ENCODE results near the gene NTM. TPM values are rescaled to one million over a fixed set of nuclear protein-coding genes. Genes with fewer than 3 reads are reported as not detected.

Gene NTM
- total RNA-seq, 4 donors from 2014 or later: 0.21 to 3.2 (median 0.84) TPM

GRCh38 chr11:131455843-131456704, 85.7 kb downstream of the NTM start:
- no peak overlapping the region for H3K4me3 ChIP-seq
- TF ChIP-seq POLR2A (IDR thresholded peaks at IDR 0.05) (no peak), CTCF (IDR thresholded peaks at IDR 0.05) (no peak)
- intact Hi-C loops (cut with DNase I): no loop called here
- 72 to 78% methylated on average over 7 to 8 of the region's 9 CpGs for WGBS, 2 donors
- no peaks in the 10 kb centered on the region for H3K9me3 ChIP-seq
- no peaks in the 10 kb centered on the region for H3K4me1 ChIP-seq
- H3K27ac ChIP-seq: no peak overlapping the region
- H3K36me3 ChIP-seq: no peaks in the 10 kb centered on the region
- DNase-seq: no peak
- H3K27me3 ChIP-seq: peaks cover 0 to 27% (median 0%) of the 10 kb centered on the region in 4 donors

GRCh38 chr11:131457163-131457562, 86.7 kb downstream of the NTM start:
- TF ChIP-seq POLR2A (IDR thresholded peaks at IDR 0.05) (no peak), CTCF (IDR thresholded peaks at IDR 0.05) (no peak)
- H3K27ac ChIP-seq: no peak overlapping the region
- DNase-seq: no peak
- WGBS, 2 donors: 43 to 46% methylated on average over 3 of the region's 3 CpGs
- H3K9me3 ChIP-seq: no peaks in the 10 kb centered on the region
- intact Hi-C loops (cut with DNase I): no loop called here
- H3K36me3 ChIP-seq: no peaks in the 10 kb centered on the region
- H3K4me3 ChIP-seq: no peak overlapping the region
- peaks cover 0 to 19% (median 0%) of the 10 kb centered on the region in 4 donors for H3K27me3 ChIP-seq
- H3K4me1 ChIP-seq: no peaks in the 10 kb centered on the region

GRCh38 chr11:131458421-131458820, 88.0 kb downstream of the NTM start:
- Histone ChIP-seq H3K27ac (no peak overlapping the region), H3K4me3 (no peak overlapping the region), H3K9me3 (no peaks in the 10 kb centered on the region), H3K4me1 (no peaks in the 10 kb centered on the region), H3K27me3 (peaks cover 0 to 15% (median 0%) of the 10 kb centered on the region in 4 donors), H3K36me3 (no peaks in the 10 kb centered on the region)
- intact Hi-C loops (cut with DNase I): no loop called here
- WGBS, 2 donors: 46 to 48% methylated on average over 3 of the region's 3 CpGs
- no peak for DNase-seq
- TF ChIP-seq POLR2A (IDR thresholded peaks at IDR 0.05) (no peak), CTCF (IDR thresholded peaks at IDR 0.05) (no peak)

GRCh38 chr11:131460931-131461330, 90.5 kb downstream of the NTM start:
- peaks cover 0 to 30% (median 0%) of the 10 kb centered on the region in 4 donors for H3K27me3 ChIP-seq
- no peak overlapping the region for H3K4me3 ChIP-seq
- no peak for DNase-seq
- H3K4me1 ChIP-seq: no peaks in the 10 kb centered on the region
- H3K27ac ChIP-seq: no peak overlapping the region
- TF ChIP-seq POLR2A (IDR thresholded peaks at IDR 0.05): no peak
- TF ChIP-seq CTCF (IDR thresholded peaks at IDR 0.05): no peak
- intact Hi-C loops (cut with DNase I): no loop called here
- 84 to 87% methylated on average over 2 of the region's 2 CpGs for WGBS, 2 donors
- no peaks in the 10 kb centered on the region for H3K36me3 ChIP-seq
- H3K9me3 ChIP-seq: no peaks in the 10 kb centered on the region

- no peak for TF ChIP-seq POLR2A (IDR thresholded peaks at IDR 0.05)
- no peak for TF ChIP-seq CTCF (IDR thresholded peaks at IDR 0.05)
- H3K4me1 ChIP-seq: no peaks in the 10 kb centered on the region
- intact Hi-C loops (cut with DNase I): no loop called here
- no peak overlapping the region for H3K27ac ChIP-seq
- no peak for DNase-seq
- WGBS, 2 donors: no CpG with 5 or more reads among the region's 1 CpG
- H3K4me3 ChIP-seq: no peak overlapping the region
- H3K9me3 ChIP-seq: no peaks in the 10 kb centered on the region
- H3K36me3 ChIP-seq: no peaks in the 10 kb centered on the region
- peaks cover 0 to 30% (median 0%) of the 10 kb centered on the region in 4 donors for H3K27me3 ChIP-seq
These were observed 92.2 kb downstream of the NTM start for GRCh38 chr11:131462622-131463021.

Data from esophagus squamous epithelium (tissue), 5 donors.